Pancreas (tissue), 10 donors: ENCODE results near the gene PRPF19. TPM values are rescaled to one million over a fixed set of nuclear protein-coding genes. Genes with fewer than 3 reads are reported as not detected.

Experiments used
- ATAC-seq, 4 donors: fragments of 200-7000 bp; cut with Tn5 transposase; one replicate each; pipeline versions ENCODE4 v1.8.0 to v1.9.1; 2020; ENCODE audit warnings: mild to moderate bottlenecking in 4 of 4, moderate library complexity in 4 of 4
- DNase-seq, 6 donors: peaks; one replicate each; pipeline ENCODE4 v3.0.0-alpha.2; 2020
- FAIRE-seq: peaks from 2 replicates; lab custom pipeline; 2012; peaks lifted over from hg19 to GRCh38; lab: Jason Lieb, UNC
- H3K27ac ChIP-seq, 4 donors: fragments of 200-600 bp; sonication (generic); 1 replicate in 3 of 4; 2 replicates in 1 of 4; pipeline versions ENCODE4 v1.5.0 to v1.8.0; 2020
- H3K27me3 ChIP-seq, 4 donors: fragments of 200-600 bp; one replicate each; pipeline ENCODE4 v1.8.0; 2021
- H3K36me3 ChIP-seq, 3 donors: fragments of 200-600 bp; sonication (generic) in 1 of 3; one replicate each; pipeline versions ENCODE4 v1.5.0 to v1.8.0; 2020 to 2021
- H3K4me1 ChIP-seq, 3 donors: fragments of 200-600 bp; one replicate each; pipeline ENCODE4 v1.8.0; 2021
- H3K4me3 ChIP-seq, 4 donors: fragments of 200-600 bp; sonication (generic) in 2 of 4; one replicate each; pipeline versions ENCODE4 v1.5.0 to v1.8.0; 2020 to 2021
- H3K9me3 ChIP-seq, 4 donors: fragments of 200-600 bp; one replicate each; pipeline ENCODE4 v1.8.0; 2021
- WGBS, 2 donors: extraction: QIAGEN DNeasy Blood & Tissue Kit; methylation state at CpG; one replicate each; pipeline ENCODE4 v1.1.7; 2013; 5-methylcytosine and 5-hydroxymethylcytosine counted together
- intact Hi-C, 3 donors: fragments of 100-400 bp; cut with DNase I; formaldehyde crosslinking; loops; one replicate each; pipeline versions ENCODE4 v1.11.1 to v1.14.2; 2022
- polyA plus RNA-seq, 2 donors: library from polyadenylated mRNA; stranded (reverse); fragments of 200-250 nt; gene quantifications; one replicate each; pipeline ENCODE4 v1.2.3, GENCODE V29; 2013
- total RNA-seq, 6 donors: library from RNA; stranded (reverse); fragmentation: NEBNext Ultra II Directional in 4 of 6; extraction: Animal tissue kit (Norgen Biotek cat#: 25700) in 4 of 6; gene quantifications; one replicate each; pipeline versions ENCODE4 v1.2.1 to v1.2.4, GENCODE V29; 2021 to 2023
- TF ChIP-seq, protein P1 (sequence below), 4 donors: fragments of 200-600 bp; sonication (generic) in 3 of 4; IDR thresholded peaks; one replicate each; pipeline versions ENCODE4 v1.5.0 to v1.8.0; 2021; ENCODE audit warnings: antibody characterized with exemption in 4 of 4
- donor health status: healthy with polysubstance abuse.
- donor health status: DM: no; HTN: no; CAD: no; lungs with moderate emphysema.
- donor health status: DM: no; HTN: no; CAD: no.
- donor health status: control.
- donor health status: control.
- donor health status: Bipolar disorder and iron deficiency.
- donor health status: DM: yes; HTN: yes; CAD: no.
- donor health status: DM: no; HTN: no; CAD: no.
- donor health status: DM: no; HTN: no; CAD: no.
- donor health status: DM: yes; HTN: yes; CAD: no.

Gene PRPF19
- total and polyA plus RNA-seq, 8 donors = 33.9 to 50.1 (median 45.5) TPM

DNA sequence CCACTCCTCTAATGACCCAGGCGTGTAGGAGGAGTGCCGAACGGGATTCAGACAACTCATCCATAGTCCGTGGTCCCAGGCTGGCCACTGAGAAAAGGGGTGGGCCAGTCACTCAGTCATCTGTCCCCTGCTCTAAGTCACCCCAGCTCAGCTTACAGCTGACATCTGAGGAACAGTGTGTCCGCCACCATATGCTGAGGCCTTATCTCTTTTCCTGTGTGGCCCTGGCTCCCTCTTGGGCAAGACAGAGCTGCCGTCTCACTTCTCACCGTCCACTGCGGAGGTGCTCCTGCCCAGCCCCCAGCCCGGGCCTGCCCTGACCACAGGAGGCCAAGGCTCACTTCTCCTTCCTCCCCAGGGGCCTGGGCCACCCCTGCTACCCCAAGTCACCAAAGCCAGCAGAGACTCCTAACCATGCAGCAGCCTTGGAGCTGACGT, 57.7 kb downstream of the PRPF19 start:
- FAIRE-seq = no peak
- intact Hi-C loops = loop anchor here in 1 of 3 donors (10.0 kb wide), 1 partner anchor 46 kb away; no protein-coding TSS in a partner anchor
- 85 to 91% methylated on average over 10 of the region's 10 CpGs for WGBS, 2 donors
- Histone ChIP-seq H3K27ac (no peak overlapping the region), H3K9me3 (no peaks in the 10 kb centered on the region), H3K27me3 (no peaks in the 10 kb centered on the region), H3K36me3 (peaks cover 0 to 16% (median 5%) of the 10 kb centered on the region in 3 donors), H3K4me1 (peaks cover 0 to 8% (median 6%) of the 10 kb centered on the region in 3 donors), H3K4me3 (no peak overlapping the region)
- TF ChIP-seq, protein P1, sequence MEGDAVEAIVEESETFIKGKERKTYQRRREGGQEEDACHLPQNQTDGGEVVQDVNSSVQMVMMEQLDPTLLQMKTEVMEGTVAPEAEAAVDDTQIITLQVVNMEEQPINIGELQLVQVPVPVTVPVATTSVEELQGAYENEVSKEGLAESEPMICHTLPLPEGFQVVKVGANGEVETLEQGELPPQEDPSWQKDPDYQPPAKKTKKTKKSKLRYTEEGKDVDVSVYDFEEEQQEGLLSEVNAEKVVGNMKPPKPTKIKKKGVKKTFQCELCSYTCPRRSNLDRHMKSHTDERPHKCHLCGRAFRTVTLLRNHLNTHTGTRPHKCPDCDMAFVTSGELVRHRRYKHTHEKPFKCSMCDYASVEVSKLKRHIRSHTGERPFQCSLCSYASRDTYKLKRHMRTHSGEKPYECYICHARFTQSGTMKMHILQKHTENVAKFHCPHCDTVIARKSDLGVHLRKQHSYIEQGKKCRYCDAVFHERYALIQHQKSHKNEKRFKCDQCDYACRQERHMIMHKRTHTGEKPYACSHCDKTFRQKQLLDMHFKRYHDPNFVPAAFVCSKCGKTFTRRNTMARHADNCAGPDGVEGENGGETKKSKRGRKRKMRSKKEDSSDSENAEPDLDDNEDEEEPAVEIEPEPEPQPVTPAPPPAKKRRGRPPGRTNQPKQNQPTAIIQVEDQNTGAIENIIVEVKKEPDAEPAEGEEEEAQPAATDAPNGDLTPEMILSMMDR (IDR thresholded peaks at IDR 0.05) = no peak
- no peak for DNase-seq
- ATAC-seq = no peak

DNA sequence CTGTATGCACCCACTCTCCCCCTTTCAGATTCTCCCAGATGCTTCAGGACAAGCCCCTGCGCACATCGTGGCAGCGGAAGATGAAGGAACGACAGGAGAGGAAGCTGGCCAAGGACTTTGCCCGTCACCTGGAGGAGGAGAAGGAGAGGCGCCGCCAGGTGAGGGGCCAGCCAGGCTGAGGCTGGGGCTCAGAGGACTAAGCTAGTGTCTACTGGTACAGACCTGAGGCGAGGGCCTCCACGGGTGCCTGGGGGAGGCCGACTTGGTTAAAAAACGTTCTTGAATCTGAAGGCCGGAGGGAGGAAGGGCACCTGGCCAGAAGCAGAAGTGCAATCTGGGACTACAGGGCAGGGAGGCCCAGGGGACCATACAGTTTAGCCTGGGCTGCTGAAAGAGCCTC, 58.5 kb downstream of the PRPF19 start:
- DNase-seq (no peak), FAIRE-seq (no peak), ATAC-seq (no peak)
- TF ChIP-seq, protein P1 (IDR thresholded peaks at IDR 0.05) = no peak
- intact Hi-C loops = loop anchor here in 1 of 3 donors (10.0 kb wide), 1 partner anchor 47 kb away; no protein-coding TSS in a partner anchor
- no peak overlapping the region for H3K4me3 ChIP-seq
- H3K4me1 ChIP-seq = peaks cover 0 to 12% (median 6%) of the 10 kb centered on the region in 3 donors
- WGBS, 2 donors = 87% methylated on average over 12 of the region's 12 CpGs
- H3K27ac ChIP-seq = no peak overlapping the region
- H3K36me3 ChIP-seq = peaks cover 0 to 16% (median 5%) of the 10 kb centered on the region in 3 donors
- no peaks in the 10 kb centered on the region for H3K27me3 ChIP-seq
- no peaks in the 10 kb centered on the region for H3K9me3 ChIP-seq

DNA sequence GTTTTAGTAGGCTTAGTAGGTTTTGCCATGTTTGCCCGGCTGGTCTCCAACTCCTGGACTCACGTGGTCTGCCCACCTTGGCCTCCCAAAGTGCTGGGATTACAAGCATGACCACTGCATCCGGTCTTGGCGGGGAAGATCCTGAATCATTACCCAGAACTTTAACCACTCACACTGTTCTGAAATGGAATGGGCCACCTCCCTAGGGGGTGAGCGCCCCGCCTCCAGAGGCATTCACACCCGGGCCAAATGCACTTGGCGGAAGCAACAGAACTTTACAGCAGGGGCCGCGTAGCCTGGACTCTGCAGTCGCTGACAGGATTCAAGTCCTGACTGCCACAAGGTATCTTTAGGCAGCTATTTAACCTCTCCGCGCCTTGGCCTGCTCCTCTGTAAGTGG, 59.1 kb downstream of the PRPF19 start:
- Histone ChIP-seq H3K36me3 (peaks cover 0 to 16% (median 5%) of the 10 kb centered on the region in 3 donors), H3K9me3 (no peaks in the 10 kb centered on the region), H3K27me3 (no peaks in the 10 kb centered on the region), H3K27ac (no peak overlapping the region), H3K4me1 (peaks cover 0 to 12% (median 6%) of the 10 kb centered on the region in 3 donors), H3K4me3 (no peak overlapping the region)
- DNase-seq (no peak), FAIRE-seq (no peak), ATAC-seq (no peak)
- intact Hi-C loops = loop anchor here in 1 of 3 donors (10.0 kb wide), 1 partner anchor 48 kb away; no protein-coding TSS in a partner anchor
- WGBS, 2 donors = 73 to 83% methylated on average over 13 of the region's 13 CpGs
- TF ChIP-seq, protein P1 (IDR thresholded peaks at IDR 0.05) = no peak

- Histone ChIP-seq H3K4me1 (peaks cover 6 to 20% (median 6%) of the 10 kb centered on the region in 3 donors), H3K4me3 (no peak overlapping the region), H3K27ac (no peak overlapping the region), H3K27me3 (no peaks in the 10 kb centered on the region), H3K9me3 (no peaks in the 10 kb centered on the region), H3K36me3 (peaks cover 0 to 9% (median 4%) of the 10 kb centered on the region in 3 donors)
- ATAC-seq (no peak), FAIRE-seq (no peak), DNase-seq (peak in 1 of 6 donors; percentile 9)
- 78 to 82% methylated on average over 8 of the region's 8 CpGs for WGBS, 2 donors
- intact Hi-C loops = loop anchor here in 1 of 3 donors (10.0 kb wide), 1 partner anchor 49 kb away; no protein-coding TSS in a partner anchor
- TF ChIP-seq, protein P1 (IDR thresholded peaks at IDR 0.05) = no peak
Observed at GRCh38 chr11:60845338-60845737, 61.0 kb downstream of the PRPF19 start.

GRCh38 chr11:60844870-60845221, 61.5 kb downstream of the PRPF19 start:
- ATAC-seq = peak in 2 of 4 donors; percentile 3 to 36
- peaks cover 0 to 4% (median 0%) of the 10 kb centered on the region in 3 donors for H3K36me3 ChIP-seq
- FAIRE-seq = no peak
- no peak overlapping the region for H3K27ac ChIP-seq
- intact Hi-C loops = loop anchor here in 1 of 3 donors (10.0 kb wide), 1 partner anchor 50 kb away; no protein-coding TSS in a partner anchor
- TF ChIP-seq, protein P1 (IDR thresholded peaks at IDR 0.05) = no peak
- WGBS, 2 donors = 28 to 33% methylated on average over 4 of the region's 4 CpGs
- no peaks in the 10 kb centered on the region for H3K27me3 ChIP-seq
- no peaks in the 10 kb centered on the region for H3K9me3 ChIP-seq
- no peak overlapping the region for H3K4me3 ChIP-seq
- no peak for DNase-seq
- peaks cover 6 to 20% (median 6%) of the 10 kb centered on the region in 3 donors for H3K4me1 ChIP-seq
